ENCODE results near the gene HSD3B7.

GRCh38 chr16:31002862-31003341 is 17.9 kb downstream of the HSD3B7 start:
- no peak for TF ChIP-seq CTCF (IDR thresholded peaks at IDR 0.05 in 8 of 11, conservative IDR thresholded peaks at IDR 0.05 in 3 of 11)
- TF ChIP-seq POLR2A (IDR thresholded peaks at IDR 0.05) = no peak
- TF ChIP-seq POLR2AphosphoS5 (IDR thresholded peaks at IDR 0.05) = no peak

Data from spleen (tissue), 7 donors.